Hepatocyte (in vitro differentiated cells): ENCODE data around the gene NETO1. TPM values are rescaled to one million over a fixed set of nuclear protein-coding genes. Genes with fewer than 3 reads are reported as not detected.
A peak's percentile ranks its signal among the peaks of the same experiment; 100 is the strongest.

Experiments used
- DNase-seq: peaks from one replicate; pipeline ENCODE4 v3.0.0-alpha.2; 2016; ENCODE audit warnings: low spot score
- H2AFZ ChIP-seq: fragments of 200-600 bp; sonication (generic); 2 replicates; pipeline ENCODE4 v1.6.0; 2016; ENCODE audit warnings: antibody characterized with exemption, mild to moderate bottlenecking
- H3K27ac ChIP-seq: fragments of 200-600 bp; sonication (generic); 2 replicates; pipeline ENCODE4 v1.5.1; 2016; ENCODE audit warnings: mild to moderate bottlenecking
- H3K27me3 ChIP-seq: fragments of 200-600 bp; sonication (generic); 2 replicates; pipeline ENCODE4 v1.6.1; 2016
- H3K36me3 ChIP-seq: fragments of 200-600 bp; sonication (generic); replicated peaks from 2 replicates; pipeline ENCODE4 v1.5.1; 2016; ENCODE audit warnings: low read depth; ENCODE audit not compliant: insufficient read depth
- H3K4me1 ChIP-seq: fragments of 200-600 bp; sonication (generic); 2 replicates; pipeline ENCODE4 v1.5.1; 2016; ENCODE audit warnings: mild to moderate bottlenecking, moderate library complexity; ENCODE audit not compliant: insufficient read depth
- H3K4me2 ChIP-seq: fragments of 200-600 bp; sonication (generic); 2 replicates; pipeline ENCODE4 v1.6.0; 2016
- H3K4me3 ChIP-seq: fragments of 200-600 bp; sonication (generic); 2 replicates; pipeline ENCODE4 v1.5.1; 2016; ENCODE audit warnings: mild to moderate bottlenecking
- H3K79me2 ChIP-seq: fragments of 200-600 bp; sonication (generic); 2 replicates; pipeline ENCODE4 v1.6.0; 2017; ENCODE audit warnings: mild to moderate bottlenecking
- H3K9me2 ChIP-seq: fragments of 200-600 bp; sonication (generic); replicated peaks from 2 replicates; pipeline ENCODE4 v1.6.0; 2017; ENCODE audit warnings: mild to moderate bottlenecking; ENCODE audit not compliant: insufficient read depth
- H3K9me3 ChIP-seq: fragments of 200-600 bp; sonication (generic); 2 replicates; pipeline ENCODE4 v1.5.1; 2016; ENCODE audit warnings: low read depth, mild to moderate bottlenecking
- H4K20me1 ChIP-seq: fragments of 200-600 bp; sonication (generic); 2 replicates; pipeline ENCODE4 v1.6.0; 2016; ENCODE audit warnings: mild to moderate bottlenecking; ENCODE audit not compliant: insufficient read depth, poor library complexity, severe bottlenecking
- CTCF ChIP-seq: fragments of 200-600 bp; sonication (generic); IDR thresholded peaks from 2 replicates; pipeline ENCODE4 v1.5.1; 2016; ENCODE audit warnings: antibody characterized with exemption, mild to moderate bottlenecking; ENCODE audit not compliant: poor library complexity
- EZH2 ChIP-seq: fragments of 200-600 bp; sonication (generic); IDR thresholded peaks from 2 replicates; pipeline ENCODE4 v1.6.1; 2016; ENCODE audit warnings: antibody characterized with exemption, mild to moderate bottlenecking, borderline replicate concordance
- EZH2phosphoT487 ChIP-seq: fragments of 200-600 bp; sonication (generic); IDR thresholded peaks from one replicate; pipeline ENCODE4 v1.6.1; 2018; ENCODE audit warnings: antibody characterized with exemption, mild to moderate bottlenecking, low read depth, moderate library complexity; ENCODE audit not compliant: unreplicated experiment, severe bottlenecking
- WGBS: methylation state at CpG from one replicate; pipeline ENCODE4 v1.1.6; 2016; ENCODE audit warnings: low lambda C conversion rate; ENCODE audit errors: missing lambda C conversion rate; 5-methylcytosine and 5-hydroxymethylcytosine counted together
- polyA plus RNA-seq: library from polyadenylated mRNA; unstranded; fragments of >200 nt; fragmentation: Nextera tagmentation; extraction: Ambion mirVana; gene quantifications from 2 replicates; pipeline ENCODE4 v1.2.1, GENCODE V29; 2016
- total RNA-seq: library from RNA; depleted of rRNA; stranded (reverse); fragments of >200 nt; gene quantifications from 2 replicates; pipeline ENCODE4 v1.2.3, GENCODE V29; 2014

NETO1 gene
- total and polyA plus RNA-seq, 2 experiments from 2014 or later: not detected

GRCh38 chr18:72762515-72763122 is 105.2 kb downstream of the NETO1 start:
- peak; percentile 75 for DNase-seq

GRCh38 chr18:72752220-72752619 is 115.6 kb downstream of the NETO1 start:
- Histone ChIP-seq H3K4me2 (no peak overlapping the region), H3K9me2 (no peaks in the 10 kb centered on the region), H3K79me2 (no peaks in the 10 kb centered on the region), H3K9me3 (no peaks in the 10 kb centered on the region), H3K4me1 (no peaks in the 10 kb centered on the region), H3K27ac (no peak overlapping the region), H3K27me3 (no peaks in the 10 kb centered on the region), H4K20me1 (no peaks in the 10 kb centered on the region), H2AFZ (no peak overlapping the region), H3K4me3 (no peak overlapping the region), H3K36me3 (no peaks in the 10 kb centered on the region)
- no peak for DNase-seq
- WGBS: 76% methylated on average over 4 of the region's 4 CpGs
- TF ChIP-seq EZH2 (no peak), EZH2phosphoT487 (no peak), CTCF (no peak)

More at GRCh38 chr18:72762515-72763122, 105.2 kb downstream of the NETO1 start:
- Histone ChIP-seq H3K36me3 (no peaks in the 10 kb centered on the region), H2AFZ (no peak overlapping the region), H4K20me1 (no peaks in the 10 kb centered on the region), H3K9me3 (no peaks in the 10 kb centered on the region), H3K9me2 (no peaks in the 10 kb centered on the region), H3K4me2 (no peak overlapping the region), H3K4me1 (no peaks in the 10 kb centered on the region), H3K4me3 (no peak overlapping the region), H3K27me3 (no peaks in the 10 kb centered on the region), H3K27ac (no peak overlapping the region), H3K79me2 (no peaks in the 10 kb centered on the region)
- 5% methylated on average over 5 of the region's 5 CpGs for WGBS
- TF ChIP-seq CTCF (peak; percentile 88), EZH2phosphoT487 (no peak)

GRCh38 chr18:72742002-72742401 is 125.8 kb downstream of the NETO1 start:
- no peaks in the 10 kb centered on the region for H3K27me3 ChIP-seq
- no peaks in the 10 kb centered on the region for H3K36me3 ChIP-seq
- H3K4me1 ChIP-seq: no peaks in the 10 kb centered on the region
- no peaks in the 10 kb centered on the region for H3K79me2 ChIP-seq
- H3K9me3 ChIP-seq: no peaks in the 10 kb centered on the region
- H3K27ac ChIP-seq: no peak overlapping the region
- H2AFZ ChIP-seq: no peak overlapping the region
- TF ChIP-seq EZH2 (no peak), CTCF (no peak), EZH2phosphoT487 (no peak)
- H3K4me3 ChIP-seq: no peak overlapping the region
- 63% methylated on average over 1 of the region's 1 CpG for WGBS
- H3K9me2 ChIP-seq: no peaks in the 10 kb centered on the region
- H3K4me2 ChIP-seq: no peak overlapping the region
- DNase-seq: no peak
- H4K20me1 ChIP-seq: no peaks in the 10 kb centered on the region

GRCh38 chr18:72738136-72738535 is 129.7 kb downstream of the NETO1 start:
- H3K9me3 ChIP-seq: no peaks in the 10 kb centered on the region
- no peak overlapping the region for H3K27ac ChIP-seq
- H3K27me3 ChIP-seq: no peaks in the 10 kb centered on the region
- no peaks in the 10 kb centered on the region for H4K20me1 ChIP-seq
- H2AFZ ChIP-seq: no peak overlapping the region
- whole genome bisulfite sequencing: 95% methylated on average over 4 of the region's 4 CpGs
- no peak overlapping the region for H3K4me3 ChIP-seq
- H3K36me3 ChIP-seq: no peaks in the 10 kb centered on the region
- no peak overlapping the region for H3K4me2 ChIP-seq
- no peaks in the 10 kb centered on the region for H3K9me2 ChIP-seq
- no peaks in the 10 kb centered on the region for H3K4me1 ChIP-seq
- no peaks in the 10 kb centered on the region for H3K79me2 ChIP-seq
- DNase-seq: no peak
- TF ChIP-seq EZH2phosphoT487 (no peak), CTCF (no peak), EZH2 (no peak)
